MM.1S (cell line): Measurements from ENCODE around the gene GALNTL6.

ENCODE experiments used
- DNase-seq: peaks from one replicate; pipeline ENCODE4 v3.0.0-alpha.2; 2015
- H2AFZ ChIP-seq: fragments of 300-600 bp; sonication (generic); 2 replicates; pipeline ENCODE4 v1.6.0; 2016; ENCODE audit warnings: antibody characterized with exemption, low read length
- H3F3A ChIP-seq: fragments of 300-600 bp; sonication (generic); 2 replicates; pipeline ENCODE4 v1.6.1; 2016; ENCODE audit warnings: mild to moderate bottlenecking, antibody characterized with exemption, low read length, moderate library complexity, mixed read lengths; ENCODE audit not compliant: insufficient read depth
- H3K27ac ChIP-seq: fragments of 300-600 bp; sonication (generic); 2 replicates; pipeline ENCODE4 v1.5.1; 2016; ENCODE audit warnings: mild to moderate bottlenecking, low read length
- H3K27me3 ChIP-seq: fragments of 300-600 bp; sonication (generic); replicated peaks from 2 replicates; pipeline ENCODE4 v1.6.0; 2016; ENCODE audit warnings: low read length; ENCODE audit not compliant: insufficient read depth
- H3K36me3 ChIP-seq: fragments of 300-600 bp; sonication (generic); replicated peaks from 2 replicates; pipeline ENCODE4 v1.6.1; 2016; ENCODE audit warnings: mild to moderate bottlenecking, low read length, mixed read lengths; ENCODE audit not compliant: insufficient read depth
- H3K4me1 ChIP-seq: fragments of 300-600 bp; sonication (generic); 2 replicates; pipeline ENCODE4 v1.6.1; 2016; ENCODE audit warnings: low read length, mixed read lengths
- H3K4me2 ChIP-seq: fragments of 300-600 bp; sonication (generic); 2 replicates; pipeline ENCODE4 v1.6.0; 2016; ENCODE audit warnings: low read depth, low read length
- H3K4me3 ChIP-seq: fragments of 300-600 bp; sonication (generic); 2 replicates; pipeline ENCODE4 v1.5.1; 2016; ENCODE audit warnings: low read length, mixed read lengths
- H3K79me2 ChIP-seq: fragments of 300-600 bp; sonication (generic); 2 replicates; pipeline ENCODE4 v1.6.1; 2016; ENCODE audit warnings: mixed run types, low read length, mixed read lengths
- H3K9ac ChIP-seq: fragments of 300-600 bp; sonication (generic); 2 replicates; pipeline ENCODE4 v1.6.1; 2016; ENCODE audit warnings: low read length, mixed read lengths
- H3K9me2 ChIP-seq: fragments of 300-600 bp; sonication (generic); replicated peaks from 2 replicates; pipeline ENCODE4 v1.6.1; 2016; ENCODE audit warnings: mild to moderate bottlenecking, low read length, mixed read lengths; ENCODE audit not compliant: insufficient read depth
- H3K9me3 ChIP-seq: fragments of 300-600 bp; sonication (generic); replicated peaks from 2 replicates; pipeline ENCODE4 v1.6.1; 2016; ENCODE audit warnings: mild to moderate bottlenecking, low read length, mixed read lengths; ENCODE audit not compliant: insufficient read depth
- H4K20me1 ChIP-seq: fragments of 300-600 bp; sonication (generic); 2 replicates; pipeline ENCODE4 v1.6.1; 2016; ENCODE audit warnings: mild to moderate bottlenecking, low read length, moderate library complexity, mixed read lengths; ENCODE audit not compliant: insufficient read depth
- CTCF ChIP-seq: fragments of 300-600 bp; sonication (generic); IDR thresholded peaks from 2 replicates; pipeline ENCODE4 v1.5.1; 2016; ENCODE audit warnings: antibody characterized with exemption, low read length, mixed read lengths
- EZH2 ChIP-seq: fragments of 300-600 bp; sonication (generic); optimal IDR thresholded peaks from 2 replicates; pipeline ENCODE3; 2017; ENCODE audit warnings: low read depth, mild to moderate bottlenecking, antibody characterized with exemption, low read length, mixed read lengths
- EZH2phosphoT487 ChIP-seq: fragments of 300-600 bp; sonication (generic); IDR thresholded peaks from 2 replicates; pipeline ENCODE4 v1.6.1; 2018; ENCODE audit warnings: antibody characterized with exemption, low read length

GALNTL6 gene

GRCh38 chr4:171891038-171891437 is 77.8 kb downstream of the GALNTL6 start:
- no peak overlapping the region for H3K4me3 ChIP-seq
- no peaks in the 10 kb centered on the region for H3K79me2 ChIP-seq
- no peak overlapping the region for H3K9ac ChIP-seq
- H3K9me2 ChIP-seq = no peaks in the 10 kb centered on the region
- no peaks in the 10 kb centered on the region for H3K4me1 ChIP-seq
- no peaks in the 10 kb centered on the region for H3K9me3 ChIP-seq
- no peaks in the 10 kb centered on the region for H4K20me1 ChIP-seq
- H3F3A ChIP-seq = no peaks in the 10 kb centered on the region
- no peak overlapping the region for H3K4me2 ChIP-seq
- no peaks in the 10 kb centered on the region for H3K36me3 ChIP-seq
- DNase-seq = peak; percentile 59
- H3K27ac ChIP-seq = no peak overlapping the region
- TF ChIP-seq EZH2 (no peak), EZH2phosphoT487 (no peak), CTCF (no peak; the same call in 1 of the 2 replicates)
- no peak overlapping the region for H2AFZ ChIP-seq
- H3K27me3 ChIP-seq = no peaks in the 10 kb centered on the region

- Histone ChIP-seq H3K79me2 (no peaks in the 10 kb centered on the region), H3K9me3 (no peaks in the 10 kb centered on the region), H2AFZ (no peak overlapping the region)
These were observed 83.2 kb downstream of the GALNTL6 start for GRCh38 chr4:171896426-171896825.

GRCh38 chr4:171919314-171919713 is 106.1 kb downstream of the GALNTL6 start:
- no peaks in the 10 kb centered on the region for H3K9me2 ChIP-seq
- H3F3A ChIP-seq = no peaks in the 10 kb centered on the region; the same call in 1 of the 2 replicates
- H3K9ac ChIP-seq = no peak overlapping the region
- H3K4me1 ChIP-seq = peaks cover 6% of the 10 kb centered on the region; the same call in 1 of the 2 replicates
- no peaks in the 10 kb centered on the region for H3K27me3 ChIP-seq
- no peak overlapping the region for H2AFZ ChIP-seq
- H3K4me3 ChIP-seq = no peak overlapping the region
- H3K79me2 ChIP-seq = no peaks in the 10 kb centered on the region
- no peaks in the 10 kb centered on the region for H4K20me1 ChIP-seq
- no peak overlapping the region for H3K4me2 ChIP-seq
- TF ChIP-seq EZH2phosphoT487 (no peak), CTCF (no peak), EZH2 (no peak)
- no peak overlapping the region for H3K27ac ChIP-seq
- no peaks in the 10 kb centered on the region for H3K36me3 ChIP-seq
- peak; percentile 15 for DNase-seq
- no peaks in the 10 kb centered on the region for H3K9me3 ChIP-seq

More at GRCh38 chr4:171896426-171896825, 83.2 kb downstream of the GALNTL6 start:
- H4K20me1 ChIP-seq = no peaks in the 10 kb centered on the region
- no peak overlapping the region for H3K27ac ChIP-seq
- no peaks in the 10 kb centered on the region for H3K27me3 ChIP-seq
- no peak for DNase-seq
- TF ChIP-seq EZH2 (no peak), EZH2phosphoT487 (no peak), CTCF (no peak)
- H3K9ac ChIP-seq = no peak overlapping the region
- no peaks in the 10 kb centered on the region for H3K36me3 ChIP-seq
- no peaks in the 10 kb centered on the region for H3F3A ChIP-seq
- H3K4me2 ChIP-seq = no peak overlapping the region
- H3K4me3 ChIP-seq = no peak overlapping the region
- H3K4me1 ChIP-seq = no peaks in the 10 kb centered on the region
- no peaks in the 10 kb centered on the region for H3K9me2 ChIP-seq
